NCI-H748 (cell line): ENCODE data around the gene NFATC4.

Source experiments
- DNase-seq: peaks from one replicate; lab custom pipeline; 2025; ENCODE audit not compliant: unreplicated experiment; lab: John Stamatoyannopoulos, UW

NFATC4 gene

DNA sequence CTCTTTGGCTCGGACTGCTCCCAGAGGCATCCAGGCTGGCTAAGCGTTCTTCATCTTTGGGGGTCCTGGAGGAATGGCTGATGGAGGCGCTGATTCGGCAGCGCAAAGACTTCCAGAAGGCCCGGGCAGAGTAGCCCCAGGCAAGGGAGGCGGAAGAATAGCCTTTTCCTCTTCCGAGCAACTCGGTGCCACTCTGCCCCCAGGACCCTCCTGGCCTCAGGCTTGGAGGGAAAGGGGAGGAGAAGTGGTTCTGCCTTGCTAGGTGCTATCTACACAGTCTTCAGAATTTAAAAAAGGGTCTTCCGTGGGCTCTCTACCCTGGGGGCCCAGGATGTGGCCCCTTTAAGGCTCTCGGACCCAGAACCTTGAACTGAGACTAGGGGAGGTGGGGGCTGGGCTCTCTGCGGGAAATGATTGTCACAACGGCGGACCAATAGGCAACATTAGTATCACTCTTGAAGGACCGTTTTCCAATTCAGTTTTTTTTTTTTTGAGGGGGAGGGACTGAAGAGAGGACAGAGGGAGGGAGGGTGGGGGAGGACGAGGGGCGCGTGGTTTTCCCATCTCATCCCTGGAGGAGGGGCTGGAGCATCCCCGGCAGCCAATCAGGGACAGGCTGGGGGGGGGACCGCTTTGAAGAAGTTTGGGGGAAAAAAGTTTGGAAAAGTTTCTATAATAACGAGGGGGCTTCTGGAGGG lies at the start of gene NFATC4:
Gene NFATC4 (plus strand): TSS at position 671 of the 698 bp plus-strand sequence. CDS start 157 bp downstream, outside the sequence.
- peak; percentile 19 for DNase-seq

GRCh38 chr14:24321212-24321975 lies 46.6 kb upstream of the NFATC4 start:
- DNase-seq: no peak

- DNase-seq: no peak
Observed at GRCh38 chr14:24322672-24323071, 45.3 kb upstream of the NFATC4 start.

- no peak for DNase-seq
Observed at GRCh38 chr14:24323341-24323740, 44.6 kb upstream of the NFATC4 start.

DNA sequence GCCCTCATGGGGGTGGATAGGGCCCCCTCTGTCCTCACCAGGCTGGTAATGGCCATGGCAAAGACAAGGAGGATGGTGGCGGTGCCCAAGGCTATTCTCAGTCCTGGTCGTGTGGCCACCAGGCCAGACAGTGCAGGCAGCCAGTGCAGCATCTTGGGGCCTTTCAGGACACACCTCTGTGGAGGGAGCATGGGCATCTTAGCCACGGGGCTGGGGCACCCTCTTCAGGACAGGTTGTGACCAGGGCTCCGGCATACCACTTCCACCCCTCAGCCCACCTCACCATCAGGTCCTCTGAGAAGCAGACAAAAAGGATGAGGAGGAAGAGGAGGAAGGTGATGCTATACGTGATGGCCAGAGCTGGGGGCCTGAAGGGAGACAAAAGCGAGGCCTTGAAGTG lies 44.0 kb upstream of the NFATC4 start:
- no peak for DNase-seq

GRCh38 chr14:24325041-24325530 lies 42.9 kb upstream of the NFATC4 start:
- no peak for DNase-seq

- DNase-seq: no peak
Observed at GRCh38 chr14:24325963-24326362, 42.0 kb upstream of the NFATC4 start.

- no peak for DNase-seq
Observed at GRCh38 chr14:24327303-24327702, 40.7 kb upstream of the NFATC4 start.

DNA sequence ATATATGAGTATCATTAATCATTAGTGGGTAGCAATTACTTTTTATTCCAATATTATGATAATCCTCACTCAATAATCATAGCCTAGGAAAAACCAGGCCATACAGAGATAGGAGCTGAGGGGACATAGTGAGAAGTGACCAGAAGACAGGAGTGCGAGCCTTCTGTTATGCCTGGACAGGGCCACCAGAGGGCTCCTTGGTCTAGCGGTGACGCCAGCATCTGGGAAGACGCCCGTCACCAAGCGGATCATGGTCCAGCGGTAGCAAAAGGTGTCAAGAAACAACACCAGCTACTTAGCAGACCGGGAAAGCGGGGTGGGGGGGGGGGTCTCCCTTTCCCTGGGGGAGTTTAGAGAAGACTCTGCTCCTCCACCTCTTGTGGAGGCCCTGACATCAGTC lies 40.1 kb upstream of the NFATC4 start:
- DNase-seq: peak; percentile 22

DNA sequence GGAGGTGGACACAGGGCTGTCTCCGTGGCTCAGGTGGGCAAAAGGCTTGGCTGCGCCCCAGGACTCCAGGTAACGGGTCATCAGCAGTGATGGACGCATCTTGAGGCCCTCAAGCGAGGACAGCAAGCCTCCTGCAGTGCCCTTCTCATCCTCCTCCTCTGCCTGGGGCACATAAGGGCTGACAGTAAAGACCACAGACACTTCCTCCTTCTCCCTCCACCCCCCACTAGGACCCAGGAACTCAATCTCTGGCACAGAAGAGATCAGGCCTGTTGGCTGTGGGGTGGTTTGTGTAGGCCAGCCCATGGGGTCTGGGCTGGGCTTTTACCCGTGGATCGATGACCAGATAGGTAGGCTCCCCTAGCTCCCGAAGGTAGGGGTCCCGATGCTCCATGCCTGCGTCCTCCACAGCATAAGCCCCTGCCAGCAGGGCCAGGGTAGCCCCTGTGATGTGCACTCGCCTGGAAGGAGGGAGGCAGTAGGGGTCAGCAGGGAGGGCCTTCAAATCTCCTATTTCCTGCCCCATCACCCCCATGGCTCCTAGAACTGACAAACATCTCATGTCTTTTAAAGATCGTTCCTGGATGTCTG lies 38.8 kb upstream of the NFATC4 start:
- DNase-seq: no peak

GRCh38 chr14:24329736-24330135 lies 38.2 kb upstream of the NFATC4 start:
- DNase-seq: no peak

GRCh38 chr14:24330973-24331674 lies 36.9 kb upstream of the NFATC4 start:
- DNase-seq: no peak

GRCh38 chr14:24331731-24332267 lies 36.2 kb upstream of the NFATC4 start:
- DNase-seq: no peak

- peak; percentile 86 for DNase-seq
Observed at GRCh38 chr14:24332268-24332993, 35.6 kb upstream of the NFATC4 start.

DNA sequence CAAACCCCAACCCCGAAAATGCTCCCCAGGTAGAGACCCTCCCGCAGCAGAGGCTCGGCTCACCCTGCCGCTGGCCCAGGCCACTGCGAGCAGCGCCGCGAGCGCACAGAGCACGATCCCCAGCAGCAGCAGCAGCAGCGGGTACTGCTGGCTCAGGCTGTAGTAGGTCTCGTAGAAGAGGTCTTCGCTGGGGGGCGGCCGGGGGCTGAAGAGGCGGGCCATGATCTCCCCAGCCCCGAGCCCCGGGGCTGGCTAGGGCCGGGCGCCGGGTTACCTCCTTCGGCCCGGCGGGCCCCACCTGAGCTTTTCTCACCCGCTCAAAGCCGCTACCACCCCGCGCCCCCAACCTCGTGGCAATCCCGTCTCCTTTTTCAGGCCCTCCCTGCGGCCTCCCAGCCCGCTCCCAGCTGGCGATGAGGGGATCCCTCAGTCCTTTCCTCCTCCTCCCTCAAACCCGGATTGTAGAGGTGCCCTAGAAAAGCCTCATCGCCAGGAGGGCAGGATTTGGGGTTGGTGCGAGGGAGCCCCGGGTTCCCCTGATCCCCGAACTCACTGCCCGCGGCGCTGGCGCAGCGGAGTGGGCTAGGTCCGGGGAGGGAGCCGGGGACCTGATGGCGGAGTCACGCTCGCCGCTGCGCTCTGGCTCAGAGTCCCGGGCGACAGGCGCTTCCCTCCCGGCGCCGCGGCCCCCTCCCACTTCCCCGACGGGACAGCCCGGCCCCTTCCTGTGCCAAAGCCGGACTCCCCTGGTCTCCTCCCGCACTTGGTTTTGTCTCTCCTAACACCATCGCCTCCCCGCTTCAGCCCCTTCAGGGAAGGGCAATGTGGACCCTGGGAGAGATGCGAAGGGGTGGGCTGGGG lies 33.3 kb upstream of the NFATC4 start, which contains the start of gene ADCY4:
Gene ADCY4 (minus strand): TSS at position 641 of the 861 bp plus-strand sequence. CDS start 419 bp downstream, at position 222.
- no peak for DNase-seq

GRCh38 chr14:24335461-24336171 lies 32.4 kb upstream of the NFATC4 start:
- no peak for DNase-seq

DNA sequence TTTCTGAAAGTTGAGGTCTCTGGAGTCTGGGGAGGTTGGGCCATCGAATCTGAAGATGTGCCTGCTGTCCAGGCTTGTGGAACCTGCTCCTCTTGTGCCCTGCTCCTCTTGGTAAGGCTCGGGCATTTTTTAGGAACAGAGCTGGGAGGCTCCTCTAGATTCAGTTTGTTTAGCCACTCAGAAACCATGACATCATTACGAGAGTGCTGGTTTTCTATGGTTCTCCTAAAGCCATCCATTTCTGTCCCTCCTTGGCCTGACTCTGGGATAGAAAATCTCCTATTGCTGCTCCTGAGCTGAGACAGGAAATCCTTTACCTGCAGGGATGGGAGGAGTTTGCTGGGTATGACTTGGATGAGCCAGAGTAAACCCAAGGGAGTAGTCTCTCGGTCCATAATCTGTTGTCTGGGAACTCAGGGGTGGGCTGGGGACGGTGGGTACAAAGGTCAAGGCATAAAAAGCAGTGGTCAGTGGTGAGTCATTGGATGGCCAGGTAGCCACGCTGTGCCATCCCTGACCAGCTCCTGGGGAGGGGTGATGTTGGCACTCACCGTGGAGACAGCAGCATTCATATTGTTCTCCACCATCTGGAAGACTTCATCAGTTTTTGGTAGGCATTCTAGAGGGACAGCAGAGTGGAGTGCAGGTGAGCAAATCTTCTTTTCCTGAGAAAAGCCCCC lies 30.7 kb upstream of the NFATC4 start:
- no peak for DNase-seq

- no peak for DNase-seq
Observed at GRCh38 chr14:24337824-24338175, 30.2 kb upstream of the NFATC4 start.
